Jurkat, Clone E6-1 (cell line): Measurements from ENCODE around the gene PGM5. TPM values are rescaled to one million over a fixed set of nuclear protein-coding genes. Genes with fewer than 3 reads are reported as not detected.
"Not testable (repeated sequence)": the region's sequence is repeated elsewhere in the genome, so short reads cannot be mapped to it uniquely, and the experiment has no call there.

Experiments
- DNase-seq: peaks from one replicate; pipeline ENCODE4 v3.0.0-alpha.2; 2011; ENCODE audit warnings: low read depth, low spot score
- H3K4me3 ChIP-seq: 2 replicates; pipeline ENCODE4 v1.5.1; 2011; ENCODE audit warnings: mild to moderate bottlenecking, low read length, control low read depth, moderate library complexity
- polyA plus RNA-seq: library from polyadenylated mRNA; unstranded; fragments of >200 nt; gene quantifications from one replicate; pipeline ENCODE4 v1.2.1, GENCODE V29; 2012; ENCODE audit warnings: missing spikeins; ENCODE audit not compliant: insufficient read length, insufficient read depth

The PGM5 gene
- not detected for polyA plus RNA-seq

GRCh38 chr9:68356380-68357118 lies at the start of gene PGM5:
Gene PGM5 (plus strand): TSS chr9:68356611. CDS start chr9:68357128, 517 bp downstream.
- DNase-seq, H3K4me3 ChIP-seq: not testable (repeated sequence)

- DNase-seq, H3K4me3 ChIP-seq: not testable (repeated sequence)
Measured at GRCh38 chr9:68307127-68307526, 49.3 kb upstream of the PGM5 start.

- DNase-seq, H3K4me3 ChIP-seq: not testable (repeated sequence)
Measured at GRCh38 chr9:68307654-68308053, 48.8 kb upstream of the PGM5 start.

DNA sequence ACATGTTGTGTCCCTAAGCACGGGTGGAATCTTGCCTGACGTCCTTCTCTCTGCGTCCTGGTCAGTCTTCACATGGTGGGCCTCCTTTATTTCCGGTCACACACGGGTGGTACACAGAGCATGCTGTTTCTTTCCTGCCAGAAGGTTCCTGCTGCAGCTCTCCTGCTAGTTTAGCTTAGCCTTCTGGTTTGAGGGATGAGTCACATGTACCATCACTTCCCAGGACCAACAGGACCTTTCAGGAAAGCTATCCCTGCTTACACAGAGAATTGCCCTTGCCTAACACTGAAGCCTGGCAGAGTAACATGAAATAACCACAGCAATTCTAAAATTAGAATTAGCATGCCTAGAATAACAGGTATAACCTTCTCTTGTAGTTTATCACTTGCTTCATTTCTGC lies 45.2 kb upstream of the PGM5 start:
- not testable (repeated sequence) for DNase-seq

GRCh38 chr9:68318209-68318608 lies 38.2 kb upstream of the PGM5 start:
- H3K4me3 ChIP-seq, DNase-seq: not testable (repeated sequence)

More for the DNA sequence above, 45.2 kb upstream of the PGM5 start:
- not testable (repeated sequence) for H3K4me3 ChIP-seq

GRCh38 chr9:68323749-68324148 lies 32.7 kb upstream of the PGM5 start:
- H3K4me3 ChIP-seq, DNase-seq: not testable (repeated sequence)

- DNase-seq, result not testable (repeated sequence)
Measured at GRCh38 chr9:68324518-68324917, 31.9 kb upstream of the PGM5 start.

DNA sequence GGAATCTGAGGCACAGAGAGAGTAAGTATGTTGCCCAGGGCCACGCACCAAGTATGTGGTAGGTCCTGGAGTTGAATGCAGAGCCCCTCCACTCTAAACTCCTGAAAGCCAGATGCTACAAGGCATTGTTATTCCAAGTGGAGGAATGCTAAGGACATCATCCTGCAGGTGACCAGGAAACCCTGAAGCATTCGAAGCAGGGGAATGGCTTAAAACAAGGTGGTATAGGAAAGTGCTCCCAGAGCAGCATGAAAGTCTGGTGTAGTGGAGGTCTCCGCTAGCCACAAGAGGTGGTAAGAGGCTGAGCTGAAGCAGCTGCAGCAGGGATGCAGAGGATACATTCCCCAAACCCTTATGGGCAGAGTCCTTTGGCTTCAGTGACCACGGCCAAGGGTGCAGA lies 27.3 kb upstream of the PGM5 start:
- H3K4me3 ChIP-seq, DNase-seq: not testable (repeated sequence)

More at GRCh38 chr9:68324518-68324917, 31.9 kb upstream of the PGM5 start:
- not testable (repeated sequence) for H3K4me3 ChIP-seq

GRCh38 chr9:68330531-68331173 lies 25.8 kb upstream of the PGM5 start:
- H3K4me3 ChIP-seq, DNase-seq: not testable (repeated sequence)

GRCh38 chr9:68332122-68332521 lies 24.3 kb upstream of the PGM5 start:
- DNase-seq, H3K4me3 ChIP-seq: not testable (repeated sequence)

GRCh38 chr9:68335935-68336334 lies 20.5 kb upstream of the PGM5 start:
- not testable (repeated sequence) for H3K4me3 ChIP-seq, DNase-seq

DNA sequence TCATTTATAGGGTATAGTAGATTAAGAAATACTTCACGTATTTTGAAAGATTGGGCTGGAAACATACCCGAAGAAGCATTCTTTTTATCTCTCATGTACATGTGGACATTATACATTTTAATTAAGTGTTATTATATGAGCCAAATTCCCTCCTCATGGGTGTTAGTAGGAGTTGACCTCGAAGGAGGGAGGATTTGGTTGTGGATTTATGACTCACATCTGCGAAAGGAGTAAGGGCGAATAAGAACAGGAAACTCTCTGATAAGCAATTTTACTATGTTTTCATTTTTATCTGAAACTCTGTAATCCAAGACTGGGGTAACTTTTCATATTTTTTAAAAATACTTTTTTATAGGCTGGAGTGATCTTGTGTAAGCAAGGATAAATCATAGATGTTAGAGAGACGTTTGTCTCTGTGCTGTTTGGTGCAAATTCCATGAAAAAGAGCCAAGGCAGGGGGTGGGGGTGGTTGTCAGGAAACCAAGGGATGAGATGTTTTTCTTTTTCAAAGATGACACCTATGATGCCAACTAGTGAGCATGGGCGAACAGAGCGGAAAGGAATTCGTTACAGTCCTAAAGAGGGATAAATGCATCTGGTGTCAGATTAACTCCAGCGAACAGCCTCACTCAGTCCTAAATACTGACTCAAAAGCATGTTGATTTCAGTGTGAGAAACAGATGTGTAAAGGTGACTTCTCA lies 19.6 kb upstream of the PGM5 start:
- H3K4me3 ChIP-seq, result not testable (repeated sequence)

DNA sequence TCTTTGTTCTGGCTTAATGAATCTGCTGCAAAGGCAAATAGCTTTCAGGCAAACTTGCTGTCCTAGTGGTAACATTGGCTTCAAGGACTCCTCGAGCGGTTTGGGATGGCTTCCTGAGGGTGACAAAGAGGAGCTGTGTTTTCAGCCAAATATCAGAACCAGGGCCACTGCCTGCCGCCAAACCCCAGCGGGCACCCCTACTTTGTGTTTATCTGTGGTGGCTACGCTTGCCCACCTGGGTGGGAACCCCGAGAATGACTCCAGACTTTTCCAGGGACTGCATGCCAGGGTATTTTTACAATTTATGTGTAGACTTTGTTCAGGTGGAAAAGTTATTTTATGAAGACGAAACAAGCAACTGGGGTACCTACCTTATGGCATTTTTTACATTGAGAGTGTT lies 18.4 kb upstream of the PGM5 start:
- DNase-seq, H3K4me3 ChIP-seq: not testable (repeated sequence)

More for the DNA sequence above, 19.6 kb upstream of the PGM5 start:
- not testable (repeated sequence) for DNase-seq

- DNase-seq, H3K4me3 ChIP-seq: not testable (repeated sequence)
Measured at GRCh38 chr9:68342265-68343025, 14.0 kb upstream of the PGM5 start.

DNA sequence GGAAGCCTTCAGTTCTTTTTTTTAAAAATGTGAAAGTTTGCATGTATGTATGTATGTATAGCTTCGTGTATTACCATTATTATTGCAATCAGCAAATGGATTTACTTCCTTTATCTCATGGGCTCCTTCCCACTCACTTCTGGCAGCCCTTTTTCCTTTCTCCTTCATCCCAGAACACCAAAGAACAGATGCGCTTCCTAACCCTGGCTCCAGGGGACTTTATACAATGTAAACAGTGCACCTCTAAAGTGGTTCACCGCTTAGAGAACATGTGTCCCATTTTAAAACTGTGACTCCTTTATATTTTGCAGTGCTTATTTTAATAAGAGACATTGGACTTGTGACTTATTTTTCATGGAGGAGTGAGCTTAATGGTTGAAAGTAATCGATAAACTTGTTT lies 13.2 kb upstream of the PGM5 start:
- not testable (repeated sequence) for DNase-seq, H3K4me3 ChIP-seq

GRCh38 chr9:68343992-68344391 lies 12.4 kb upstream of the PGM5 start:
- DNase-seq, H3K4me3 ChIP-seq: not testable (repeated sequence)

- not testable (repeated sequence) for H3K4me3 ChIP-seq, DNase-seq
Measured at GRCh38 chr9:68351689-68352088, 4.7 kb upstream of the PGM5 start.

DNA sequence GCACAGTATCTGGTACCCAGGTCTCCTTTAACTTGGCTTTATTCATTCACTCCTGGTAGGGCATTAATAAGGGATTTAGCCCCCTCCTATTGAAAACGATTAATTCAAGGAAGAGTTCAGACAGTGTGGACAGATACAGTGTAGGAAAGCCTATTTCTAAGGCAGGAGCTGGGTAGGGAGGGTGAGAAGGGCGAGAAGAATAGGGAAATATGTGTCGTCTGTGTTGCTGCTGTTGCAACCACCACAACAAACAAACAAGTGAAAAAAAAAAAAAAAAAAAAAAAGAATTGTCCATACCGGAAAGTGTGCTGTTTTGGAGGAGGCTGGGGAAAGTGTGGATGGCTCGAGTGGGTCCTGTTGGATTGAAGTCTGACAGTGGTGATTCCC lies 425 bp upstream of the PGM5 start:
- not testable (repeated sequence) for DNase-seq, H3K4me3 ChIP-seq

- DNase-seq, H3K4me3 ChIP-seq: not testable (repeated sequence)
Measured at GRCh38 chr9:68357119-68357714, 806 bp downstream of the PGM5 start.
